ENCODE results near the gene FOXJ1. TPM values are rescaled to one million over a fixed set of nuclear protein-coding genes. Genes with fewer than 3 reads are reported as not detected.

The FOXJ1 gene
- total and polyA plus RNA-seq, 2 of the 8 experiments (the other 6 are each of a cell fraction or from before 2014, with no cell fraction given): 4.7 to 5.4 TPM

GRCh38 chr17:76132574-76133338, 8.3 kb downstream of the FOXJ1 start (continued):
- TF ChIP-seq TAF1 (IDR thresholded peaks at IDR 0.05; ENCODE audit: low read depth, low read length) (peak; percentile 12; the same call in 1 of the 2 replicates), FOSL1 (IDR thresholded peaks at IDR 0.05; ENCODE audit: insufficient read depth, low read depth, low read length) (no peak), EGR1 (IDR thresholded peaks at IDR 0.05; ENCODE audit: borderline replicate concordance, low read depth, low read length) (peak; percentile 26; the same call in 1 of the 2 replicates), TAF7 (optimal IDR thresholded peaks at IDR 0.05; ENCODE audit: borderline replicate concordance, low read depth, low read length) (peak; percentile 19), KDM1A (IDR thresholded peaks at IDR 0.05; ENCODE audit: borderline replicate concordance, low read length) (peak; percentile 32; the same call in 1 of the 2 replicates), SAP30 (IDR thresholded peaks at IDR 0.05; ENCODE audit: insufficient read depth, insufficient replicate concordance, low read length) (no peak), YY1 (IDR thresholded peaks at IDR 0.05; ENCODE audit: low read depth, low read length) (no peak), ASH2L (IDR thresholded peaks at IDR 0.05; ENCODE audit: low read length) (peak; percentile 32)

Measured in H1 (cell line).